HK-2 (cell line): Measurements from ENCODE around the gene SLC35E2B.

Experiments
- DNase-seq: peaks from one replicate; pipeline ENCODE4 v3.0.0-alpha.2; 2018; ENCODE audit not compliant: unreplicated experiment

The SLC35E2B gene

DNA sequence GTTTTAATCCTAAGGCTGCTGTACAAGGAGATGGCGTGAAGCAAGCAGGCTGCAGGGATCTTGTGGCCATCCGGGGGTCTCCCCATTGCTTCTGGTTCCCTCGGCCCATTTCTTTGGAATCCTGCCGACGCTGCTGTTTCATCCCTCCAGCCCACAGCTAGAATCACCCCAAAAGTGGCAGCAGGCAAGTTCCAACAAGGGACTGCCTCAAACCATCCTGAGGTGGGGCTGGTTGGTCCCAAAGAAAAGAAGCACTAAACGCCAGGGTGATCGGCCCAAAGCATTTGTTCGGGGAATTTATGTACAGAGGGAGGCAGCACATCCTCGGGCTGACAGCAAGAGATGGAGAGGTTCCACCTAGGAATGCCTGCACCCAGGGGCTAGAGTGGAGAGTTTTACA, 81.8 kb downstream of the SLC35E2B start:
- no peak for DNase-seq

DNA sequence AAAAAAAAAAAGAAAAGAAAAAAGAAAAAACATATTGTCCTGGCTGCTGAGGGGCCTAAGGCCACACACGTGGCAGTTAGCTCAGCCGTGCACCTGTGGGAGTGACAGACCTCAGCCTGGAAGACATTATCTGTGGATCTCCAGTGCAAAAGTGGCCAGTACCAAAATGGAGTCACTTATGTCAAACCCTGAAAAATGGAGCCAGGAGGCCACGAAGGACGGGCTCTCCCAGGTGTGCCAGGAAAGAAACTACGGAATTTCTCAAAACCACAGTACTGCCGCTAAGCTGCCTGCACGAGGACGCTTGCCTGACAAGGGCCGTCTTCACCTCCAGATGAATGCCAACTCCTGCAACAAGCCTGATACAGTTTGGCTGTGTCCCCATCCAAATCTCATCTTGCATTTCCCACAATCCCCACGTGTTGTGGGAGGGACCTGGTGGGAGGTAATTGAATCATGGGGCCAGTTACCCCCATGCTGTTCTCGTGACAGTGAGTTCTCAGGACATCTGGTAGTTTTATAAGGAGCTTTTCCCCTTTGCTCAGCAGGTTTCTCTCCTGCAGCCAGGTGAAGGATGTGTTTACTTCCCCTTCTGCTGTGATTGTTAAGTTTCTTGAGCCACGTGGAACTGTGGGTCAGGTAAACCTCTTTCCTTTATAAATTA, 82.6 kb downstream of the SLC35E2B start:
- no peak for DNase-seq
